H1 (cell line): Measurements from ENCODE around the gene MAPK11.

ENCODE experiments used
- CEBPB ChIP-seq: IDR thresholded peaks from 2 replicates; pipeline ENCODE4 v1.6.1; 2012; ENCODE audit warnings: low read depth, low read length
- GTF2F1 ChIP-seq: IDR thresholded peaks from 2 replicates; pipeline ENCODE4 v1.6.1; 2012; ENCODE audit warnings: low read depth, low read length, improper control_type of control experiment, borderline replicate concordance
- POLR2A ChIP-seq, 2 experiments: IDR thresholded peaks; 1 replicate in 1 of 2; 2 replicates in 1 of 2; pipeline ENCODE4 v1.6.1; 2011; ENCODE audit warnings: low read depth in 2 of 2, low read length in 2 of 2, mild to moderate bottlenecking in 2 of 2; ENCODE audit errors: control extremely low read depth in 1 of 2
- RFX5 ChIP-seq: IDR thresholded peaks from 2 replicates; pipeline ENCODE4 v1.6.1; 2011; ENCODE audit warnings: low read depth, low read length, improper control_type of control experiment, borderline replicate concordance
- TF ChIP-seq, protein P1 (sequence below), 3 experiments: IDR thresholded peaks; 1 replicate in 2 of 3; 2 replicates in 1 of 3; pipeline versions ENCODE4 v1.5.1 to v1.6.1; 2011; ENCODE audit warnings: low read length in 3 of 3, mild to moderate bottlenecking in 3 of 3, inconsistent platforms in 2 of 3, low read depth in 1 of 3, moderate library complexity in 1 of 3; ENCODE audit not compliant: insufficient read depth in 1 of 3; ENCODE audit errors: control extremely low read depth in 1 of 3
- TF ChIP-seq, protein P2 (sequence below): IDR thresholded peaks from 2 replicates; pipeline ENCODE4 v1.6.1; 2011; ENCODE audit warnings: low read length, improper control_type of control experiment

DNA sequence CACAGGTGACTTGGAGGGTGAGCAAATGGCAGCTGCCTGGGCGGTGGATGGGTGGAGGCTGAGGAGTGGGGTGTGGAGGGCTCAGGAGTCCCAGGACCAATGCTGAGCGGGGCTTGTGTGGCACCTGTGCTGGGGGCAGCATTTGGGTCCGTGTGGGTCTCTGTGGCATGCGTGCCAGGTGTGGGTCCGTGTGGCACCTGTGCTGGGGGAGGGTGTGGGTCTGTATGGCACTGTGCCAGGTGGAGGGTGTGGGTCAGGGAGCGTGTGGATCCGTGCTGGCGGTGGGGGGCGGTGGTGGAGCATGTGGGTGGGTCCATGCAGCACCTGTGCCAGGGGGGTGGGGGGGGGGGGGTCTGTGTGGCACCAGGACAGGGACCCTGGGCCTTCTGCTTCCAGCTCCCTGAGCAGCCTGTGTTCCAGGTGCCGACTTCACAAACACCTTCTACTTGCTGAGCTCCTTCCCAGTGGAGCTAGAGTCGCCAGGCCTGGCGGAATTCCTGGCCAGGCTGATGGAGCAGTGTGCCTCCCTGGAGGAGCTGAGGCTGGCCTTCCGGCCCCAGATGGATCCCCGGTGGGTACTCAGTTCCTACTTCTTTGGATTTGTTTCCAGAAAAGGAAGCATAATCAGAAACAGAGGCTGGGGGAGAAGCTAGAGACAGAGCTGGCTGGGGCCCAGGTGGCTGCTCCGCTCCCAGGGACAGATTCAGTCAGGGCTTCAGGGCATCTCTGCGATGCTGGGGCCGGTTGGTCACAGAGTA lies 54.7 kb downstream of the MAPK11 start:
- TF ChIP-seq, protein P1, sequence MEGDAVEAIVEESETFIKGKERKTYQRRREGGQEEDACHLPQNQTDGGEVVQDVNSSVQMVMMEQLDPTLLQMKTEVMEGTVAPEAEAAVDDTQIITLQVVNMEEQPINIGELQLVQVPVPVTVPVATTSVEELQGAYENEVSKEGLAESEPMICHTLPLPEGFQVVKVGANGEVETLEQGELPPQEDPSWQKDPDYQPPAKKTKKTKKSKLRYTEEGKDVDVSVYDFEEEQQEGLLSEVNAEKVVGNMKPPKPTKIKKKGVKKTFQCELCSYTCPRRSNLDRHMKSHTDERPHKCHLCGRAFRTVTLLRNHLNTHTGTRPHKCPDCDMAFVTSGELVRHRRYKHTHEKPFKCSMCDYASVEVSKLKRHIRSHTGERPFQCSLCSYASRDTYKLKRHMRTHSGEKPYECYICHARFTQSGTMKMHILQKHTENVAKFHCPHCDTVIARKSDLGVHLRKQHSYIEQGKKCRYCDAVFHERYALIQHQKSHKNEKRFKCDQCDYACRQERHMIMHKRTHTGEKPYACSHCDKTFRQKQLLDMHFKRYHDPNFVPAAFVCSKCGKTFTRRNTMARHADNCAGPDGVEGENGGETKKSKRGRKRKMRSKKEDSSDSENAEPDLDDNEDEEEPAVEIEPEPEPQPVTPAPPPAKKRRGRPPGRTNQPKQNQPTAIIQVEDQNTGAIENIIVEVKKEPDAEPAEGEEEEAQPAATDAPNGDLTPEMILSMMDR (IDR thresholded peaks at IDR 0.05; ENCODE audit: control extremely low read depth in 1 of 3, insufficient read depth in 1 of 3, low read depth in 1 of 3, low read length in 3 of 3), result no peak
- no peak for TF ChIP-seq CEBPB
- no peak for TF ChIP-seq GTF2F1
- TF ChIP-seq, protein P2, sequence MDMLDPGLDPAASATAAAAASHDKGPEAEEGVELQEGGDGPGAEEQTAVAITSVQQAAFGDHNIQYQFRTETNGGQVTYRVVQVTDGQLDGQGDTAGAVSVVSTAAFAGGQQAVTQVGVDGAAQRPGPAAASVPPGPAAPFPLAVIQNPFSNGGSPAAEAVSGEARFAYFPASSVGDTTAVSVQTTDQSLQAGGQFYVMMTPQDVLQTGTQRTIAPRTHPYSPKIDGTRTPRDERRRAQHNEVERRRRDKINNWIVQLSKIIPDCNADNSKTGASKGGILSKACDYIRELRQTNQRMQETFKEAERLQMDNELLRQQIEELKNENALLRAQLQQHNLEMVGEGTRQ, result no peak
- TF ChIP-seq POLR2A (IDR thresholded peaks at IDR 0.05; ENCODE audit: control extremely low read depth in 1 of 2, low read depth in 2 of 2, low read length in 2 of 2), result no peak
- TF ChIP-seq RFX5, result no peak
